Kidney glomerular epithelial cell (primary cell): ENCODE measurements around the gene ZNF860.
"Not testable (repeated sequence)": the region's sequence is repeated elsewhere in the genome, so short reads cannot be mapped to it uniquely, and the experiment has no call there.

Experiments
- DNase-seq: peaks from one replicate; lab custom pipeline; 2025; lab: John Stamatoyannopoulos, UW

Gene ZNF860

DNA sequence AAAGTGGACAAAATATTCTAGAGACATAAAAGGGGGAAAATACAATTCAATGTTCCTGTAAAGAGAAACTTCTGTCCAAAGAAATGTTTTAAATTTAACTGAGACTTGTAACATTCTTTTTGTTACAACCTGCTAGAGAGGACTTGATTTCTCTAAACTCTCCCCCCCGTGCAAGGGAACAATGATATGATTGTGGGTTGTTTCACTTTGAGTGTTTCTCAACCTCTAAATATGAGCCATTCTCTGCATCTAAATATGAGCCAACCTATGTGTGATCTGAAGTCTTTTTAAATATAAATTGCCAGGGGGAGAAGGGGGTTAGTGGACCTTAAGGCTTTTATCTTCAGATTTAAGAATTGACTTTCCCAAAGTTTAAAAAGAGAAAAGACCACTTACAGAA is 14.6 kb downstream of the ZNF860 start:
- no peak for DNase-seq

DNA sequence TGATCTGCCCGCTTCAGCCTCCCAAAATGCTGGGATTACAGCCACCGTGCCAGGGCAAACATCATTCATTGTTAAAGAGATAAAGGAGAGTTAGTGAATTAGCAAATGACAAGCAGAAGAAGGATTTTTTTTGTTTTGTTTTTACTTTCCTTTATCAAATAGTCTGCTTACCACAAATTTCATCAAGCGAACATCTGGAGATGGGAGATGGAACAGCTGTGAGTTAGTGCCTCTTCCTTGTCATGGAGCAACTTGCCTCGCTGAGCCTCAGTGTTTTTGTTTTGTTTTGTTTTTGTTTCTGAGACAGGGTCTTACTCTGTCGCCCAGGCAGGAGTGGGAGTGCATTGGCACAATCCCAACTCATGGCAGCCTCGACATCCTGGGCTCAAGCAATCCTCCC is 15.9 kb downstream of the ZNF860 start:
- DNase-seq, result no peak

DNA sequence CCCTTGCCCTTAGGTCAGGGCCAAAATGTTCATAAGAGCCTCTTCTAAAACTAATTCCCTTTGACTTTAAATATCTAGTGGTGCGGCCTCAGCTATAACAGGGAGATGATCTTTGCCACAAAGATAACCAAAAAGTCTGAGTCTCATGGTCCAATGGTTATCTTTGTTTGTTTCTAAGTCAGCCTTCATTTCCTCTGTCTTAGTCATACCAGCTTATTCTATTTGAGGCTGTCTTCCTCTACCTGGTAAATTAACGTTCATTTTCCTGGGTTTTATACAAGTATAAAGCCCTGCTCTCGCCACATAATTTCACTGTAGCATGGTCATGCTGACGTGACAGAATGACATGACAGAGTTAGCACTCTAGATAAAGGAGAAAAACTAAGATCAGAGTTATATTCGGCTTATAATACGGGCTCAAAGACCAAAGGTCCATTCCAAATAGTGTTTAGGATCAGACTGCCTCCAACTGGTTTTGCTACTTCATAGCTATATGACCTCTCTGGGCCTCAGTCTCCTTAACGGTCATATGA is 18.4 kb downstream of the ZNF860 start:
- DNase-seq, result peak; percentile 50

DNA sequence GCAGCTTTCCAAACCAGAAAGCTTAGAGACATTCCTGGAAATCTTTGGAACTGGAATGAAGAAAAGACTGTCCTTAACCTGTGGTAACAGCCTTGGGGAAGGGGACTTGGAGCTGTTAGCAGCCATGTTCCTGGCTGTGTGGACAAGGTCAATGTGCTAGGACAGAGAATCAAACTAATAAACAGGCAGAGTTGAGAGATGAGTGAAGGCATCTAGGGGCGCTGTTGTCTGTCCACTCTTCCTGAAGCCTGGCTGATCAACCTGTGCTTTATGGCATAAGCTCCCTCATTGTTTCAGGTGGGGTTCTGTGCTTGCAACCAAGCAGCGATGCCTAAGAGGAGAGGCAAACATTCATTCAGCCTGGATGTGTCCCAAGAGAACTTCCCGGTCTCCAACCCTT is 19.3 kb downstream of the ZNF860 start:
- no peak for DNase-seq

DNA sequence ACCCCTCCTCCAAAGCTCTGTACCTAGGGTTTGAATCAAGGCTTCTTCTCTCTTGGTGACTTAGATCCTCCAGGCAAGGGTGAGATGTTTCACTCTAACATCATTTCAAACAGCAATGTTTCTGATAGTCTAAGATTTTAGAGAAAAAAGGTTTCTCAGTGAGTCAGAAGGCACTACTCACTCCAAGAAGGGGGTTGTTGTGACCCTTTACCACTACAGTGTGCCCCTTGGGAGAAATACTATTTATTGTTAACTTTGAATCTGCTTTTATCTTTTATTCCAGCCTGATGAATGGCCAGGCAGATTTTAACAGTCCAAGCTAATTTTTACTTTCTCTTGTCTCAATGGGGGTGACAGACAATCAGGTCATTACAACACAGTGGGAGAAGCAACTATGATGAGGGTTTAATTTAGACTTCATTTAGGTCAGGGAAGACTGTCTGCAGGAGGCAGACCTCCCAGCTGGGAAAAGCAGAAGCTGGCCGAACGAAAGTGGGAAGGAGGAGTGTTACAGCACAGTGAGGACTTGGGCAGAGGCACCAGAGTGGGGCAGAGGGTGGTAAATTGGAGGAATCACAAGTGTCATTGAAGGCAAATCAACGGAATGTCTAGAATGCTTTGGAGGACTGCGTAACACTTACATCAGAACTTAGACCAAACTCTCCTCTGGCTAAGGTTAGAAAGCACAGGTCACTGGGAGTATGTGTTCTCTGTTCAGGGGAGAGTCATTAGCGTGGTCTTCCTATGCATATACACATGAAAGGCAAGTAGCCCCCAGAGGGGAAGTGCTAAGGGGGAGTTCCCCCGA is 21.2 kb downstream of the ZNF860 start:
- no peak for DNase-seq

DNA sequence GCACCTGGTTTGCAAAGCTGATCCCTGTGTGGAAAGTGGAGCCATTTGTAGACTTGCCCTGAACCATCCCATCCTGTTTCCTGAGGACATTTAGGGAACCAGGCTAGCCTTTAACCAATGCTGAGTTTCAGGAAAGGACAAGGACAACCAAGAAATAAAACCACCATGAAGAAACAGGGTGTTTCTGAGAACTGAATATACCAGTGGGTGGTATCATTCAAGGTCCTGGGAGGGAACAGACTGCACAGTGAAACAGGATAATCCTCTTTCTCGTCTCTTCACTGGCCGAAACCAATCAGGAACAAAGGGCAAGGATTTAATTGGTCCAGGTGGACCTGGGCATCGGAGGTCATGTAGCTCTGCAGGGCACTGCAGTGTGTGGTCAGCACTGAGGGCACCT is 21.8 kb downstream of the ZNF860 start:
- DNase-seq, result no peak

- no peak for DNase-seq
Measured at GRCh38 chr3:32004113-32004765, 22.7 kb downstream of the ZNF860 start.

DNA sequence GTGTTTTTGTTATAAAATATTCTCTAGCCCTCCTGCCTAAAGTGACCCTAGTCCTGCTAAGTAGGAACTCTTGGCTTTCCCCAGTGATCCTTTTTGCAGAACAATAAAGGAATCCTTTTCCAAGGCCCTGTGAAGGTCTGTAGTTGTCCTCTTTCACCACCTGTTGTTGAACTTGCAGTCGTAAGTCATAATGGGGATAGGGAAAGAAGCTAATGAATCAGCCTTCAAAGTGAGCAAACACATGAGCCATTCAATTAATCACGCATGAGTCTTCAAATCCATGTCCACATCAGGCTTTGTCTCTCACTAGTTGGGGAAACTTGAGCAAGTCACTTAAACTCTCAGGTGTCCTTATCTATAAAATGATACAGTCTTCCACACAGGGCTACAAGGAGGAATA is 27.6 kb downstream of the ZNF860 start:
- no peak for DNase-seq

GRCh38 chr3:32009957-32010356 is 28.4 kb downstream of the ZNF860 start:
- DNase-seq, result no peak

DNA sequence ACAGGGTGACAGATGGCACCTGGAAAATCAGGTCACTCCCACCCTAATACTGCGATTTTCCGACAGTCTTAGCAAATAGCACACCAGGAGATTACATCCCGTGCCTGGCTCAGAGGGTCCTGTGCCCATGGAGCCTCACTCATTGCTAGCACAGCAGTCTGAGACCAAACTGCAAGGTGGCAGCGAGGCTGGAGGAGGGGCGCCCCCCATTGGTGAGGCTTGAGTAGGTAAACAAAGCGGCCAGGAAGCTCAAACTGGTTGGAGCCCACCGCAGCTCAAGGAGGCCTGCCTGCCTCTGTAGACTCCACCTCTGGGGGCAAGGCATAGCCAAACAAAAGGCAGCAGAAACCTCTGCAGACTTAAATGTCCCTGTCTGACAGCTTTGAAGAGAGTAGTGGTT is 29.1 kb downstream of the ZNF860 start:
- DNase-seq, result not testable (repeated sequence)

DNA sequence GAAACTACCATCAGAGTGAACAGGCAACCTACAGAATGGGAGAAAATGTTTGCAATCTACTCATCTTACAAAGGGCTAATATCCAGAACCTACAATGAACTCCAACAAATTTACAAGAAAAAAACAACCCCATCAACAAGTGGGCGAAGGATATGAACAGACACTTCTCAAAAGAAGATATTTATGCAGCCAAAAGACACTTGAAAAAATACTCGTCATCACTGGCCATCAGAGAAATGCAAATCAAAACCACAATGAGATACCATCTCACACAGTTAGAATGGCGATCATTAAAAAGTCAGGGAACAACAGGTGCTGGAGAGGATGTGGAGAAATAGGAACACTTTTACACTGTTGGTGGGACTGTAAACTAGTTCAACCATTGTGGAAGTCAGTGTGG is 34.1 kb downstream of the ZNF860 start:
- DNase-seq, result not testable (repeated sequence)

GRCh38 chr3:32017286-32017685 is 35.7 kb downstream of the ZNF860 start:
- no peak for DNase-seq

DNA sequence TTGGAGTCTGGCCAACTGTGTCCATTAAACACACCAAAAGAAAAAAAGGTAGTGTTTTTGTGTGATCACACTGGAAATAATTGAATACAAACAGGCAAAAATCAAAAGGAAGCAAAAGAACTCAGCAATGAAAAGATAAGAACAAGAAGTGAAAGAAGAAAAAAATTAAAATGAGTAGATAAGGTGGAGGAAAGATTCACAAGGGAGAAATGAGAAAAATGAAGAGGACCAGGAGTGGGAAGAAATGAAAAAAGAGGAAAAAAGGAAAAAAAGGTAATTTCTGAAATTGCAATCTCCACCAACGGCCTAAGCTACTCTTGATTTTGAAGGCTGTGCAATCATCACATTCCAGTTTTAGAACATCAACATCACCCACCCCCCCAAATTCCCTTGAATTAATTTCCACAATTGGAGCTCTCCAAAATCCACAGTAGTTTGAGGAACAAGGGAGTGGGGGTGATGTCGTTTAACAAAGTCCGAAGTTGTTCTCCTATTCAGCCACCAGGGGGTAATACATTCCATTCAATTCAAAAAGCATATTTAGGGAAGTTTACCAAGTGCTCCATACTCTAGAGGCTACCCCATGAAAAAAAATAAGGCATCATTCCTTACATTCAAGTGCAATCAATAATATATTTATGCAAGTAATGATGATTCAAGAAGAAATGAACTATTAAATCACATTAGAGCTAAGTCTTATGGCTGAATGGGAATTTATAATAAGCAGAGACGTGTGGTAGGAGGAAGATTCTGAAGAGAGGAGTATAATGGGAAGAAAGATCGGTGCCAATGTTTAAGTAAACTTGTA is 37.4 kb downstream of the ZNF860 start:
- DNase-seq, result no peak

- DNase-seq, result no peak
Measured at GRCh38 chr3:32021155-32021554, 39.6 kb downstream of the ZNF860 start.

GRCh38 chr3:32021748-32022147 is 40.2 kb downstream of the ZNF860 start:
- no peak for DNase-seq

- DNase-seq, result peak; percentile 20
Measured at GRCh38 chr3:32022947-32023346, 41.4 kb downstream of the ZNF860 start.

DNA sequence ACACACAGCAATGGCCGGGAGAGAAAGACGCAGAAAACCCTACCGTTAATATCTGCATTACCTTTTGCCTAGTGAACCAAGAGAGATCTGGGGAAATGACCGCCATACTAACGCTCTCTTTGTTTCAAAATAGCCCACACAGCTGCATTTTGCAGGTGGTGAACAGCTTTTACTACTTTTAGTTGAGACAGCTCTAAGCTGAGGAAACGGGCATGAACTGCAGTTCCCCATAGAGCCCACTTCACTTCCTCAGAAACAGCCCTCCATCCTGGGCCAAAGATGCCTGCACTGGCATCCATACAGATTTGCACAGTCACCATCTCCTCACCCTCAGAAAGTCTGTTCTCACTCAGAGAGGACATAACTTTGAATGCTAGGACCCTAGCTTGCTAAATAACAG is 45.0 kb downstream of the ZNF860 start:
- no peak for DNase-seq

- no peak for DNase-seq
Measured at GRCh38 chr3:32037932-32038267, 56.4 kb downstream of the ZNF860 start.

GRCh38 chr3:32041316-32041715 is 59.8 kb downstream of the ZNF860 start:
- no peak for DNase-seq
